ENCODE measurements around the gene NKIRAS1. TPM values are rescaled to one million over a fixed set of nuclear protein-coding genes. Genes with fewer than 3 reads are reported as not detected.

Gene NKIRAS1
- total RNA-seq, 1 experiment from 2014 or later, result 8.9 TPM

- no peak for ATAC-seq
- peaks cover 37% of the 10 kb centered on the region for H3K4me1 ChIP-seq (ENCODE audit: control insufficient read depth, insufficient read depth, low read length)
- H3K36me3 ChIP-seq (ENCODE audit: control insufficient read depth, insufficient read depth, low read length), result no peaks in the 10 kb centered on the region; the same call in 1 of the 2 replicates
- H3K27ac ChIP-seq (ENCODE audit: low read length), result peak overlapping the region; percentile 86; the same call in 1 of the 2 replicates
- no peaks in the 10 kb centered on the region for H3K27me3 ChIP-seq (ENCODE audit: control insufficient read depth, insufficient read depth, low read length)
- H3K4me3 ChIP-seq (ENCODE audit: low read depth in 2 of 2, low read length in 2 of 2), result no peak overlapping the region
- in situ Hi-C loops (cut with HindIII; ENCODE audit: low pct_unique_long_range_greater_than_20kb, low sequenced_read_pairs), result no loop called here
- BruUV-seq (replicated peaks), result no TSS peak
- no peak for DNase-seq (ENCODE audit: low read depth, low spot score)
- POLR2A ChIA-PET, result no interaction called here
- intact Hi-C loops (cut with micrococcal nuclease; ENCODE audit: unreplicated experiment), result no loop called here
- H3K9me3 ChIP-seq (ENCODE audit: control insufficient read depth, insufficient read depth, low read depth, low read length), result no peaks in the 10 kb centered on the region
- CTCF ChIA-PET, result no interaction called here
- TF ChIP-seq CTCF (IDR thresholded peaks at IDR 0.05) (no peak), TCF7L2 (IDR thresholded peaks at IDR 0.05; ENCODE audit: low read depth, low read length) (no peak)
Measured at GRCh38 chr3:23948761-23949160, 32.0 kb upstream of the NKIRAS1 start.

DNA sequence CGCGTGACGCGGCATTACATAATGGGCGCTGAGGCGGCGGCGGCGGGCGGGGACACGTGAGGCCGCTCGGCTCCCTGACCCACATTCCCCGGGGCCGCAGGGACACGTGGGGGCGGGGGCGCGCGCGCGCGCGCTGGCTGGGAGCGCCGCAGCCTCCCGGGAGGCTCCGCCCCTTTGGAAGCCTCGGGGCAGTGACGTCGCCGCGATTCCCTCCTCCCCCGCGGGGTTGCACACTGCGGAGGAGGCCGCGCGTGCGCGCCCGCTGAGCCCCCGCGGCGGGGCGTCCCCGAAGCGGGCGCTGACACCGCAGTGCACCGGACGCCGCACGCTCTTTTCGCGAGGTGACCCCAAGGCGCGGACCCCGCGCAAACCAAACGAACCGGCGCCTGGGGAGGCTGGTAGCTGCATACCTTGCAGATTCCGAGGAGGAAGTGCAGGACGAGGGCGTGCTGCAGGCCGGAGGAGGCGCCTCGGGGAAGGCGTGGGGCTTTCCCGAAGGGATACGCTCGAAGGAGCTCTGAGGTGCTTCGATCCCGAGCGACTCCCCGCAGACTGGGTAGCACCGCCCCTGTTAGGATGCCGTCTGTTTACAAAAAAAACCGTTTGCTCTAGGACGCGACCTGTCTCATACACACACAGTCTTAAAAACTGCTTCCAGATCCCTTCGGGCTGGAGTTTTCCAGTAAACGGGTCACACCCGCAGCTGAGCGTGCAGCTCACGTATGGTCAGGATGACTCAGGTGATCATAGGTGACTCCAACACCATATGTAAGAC, 29.3 kb upstream of the NKIRAS1 start:
- in situ Hi-C loops (cut with HindIII; ENCODE audit: low pct_unique_long_range_greater_than_20kb, low sequenced_read_pairs), result no loop called here
- no TSS peak for BruUV-seq (replicated peaks)
- Histone ChIP-seq H3K9me3 (ENCODE audit: control insufficient read depth, insufficient read depth, low read depth, low read length) (no peaks in the 10 kb centered on the region), H3K27ac (ENCODE audit: low read length) (peak overlapping the region; percentile 86), H3K27me3 (ENCODE audit: control insufficient read depth, insufficient read depth, low read length) (no peaks in the 10 kb centered on the region), H3K4me3 (ENCODE audit: low read depth in 2 of 2, low read length in 2 of 2) (peak overlapping the region; percentile 68 to 80), H3K4me1 (ENCODE audit: control insufficient read depth, insufficient read depth, low read length) (peaks cover 33% of the 10 kb centered on the region), H3K36me3 (ENCODE audit: control insufficient read depth, insufficient read depth, low read length) (no peaks in the 10 kb centered on the region; the same call in 1 of the 2 replicates)
- DNase-seq (ENCODE audit: low read depth, low spot score) (peak; percentile 61), ATAC-seq (peak; percentile 88)
- POLR2A ChIA-PET, result interaction anchor here (0.5 kb wide), 1 partner anchor 19 kb away, joined by 11 read pairs; no protein-coding TSS in a partner anchor
- TF ChIP-seq, protein P1, sequence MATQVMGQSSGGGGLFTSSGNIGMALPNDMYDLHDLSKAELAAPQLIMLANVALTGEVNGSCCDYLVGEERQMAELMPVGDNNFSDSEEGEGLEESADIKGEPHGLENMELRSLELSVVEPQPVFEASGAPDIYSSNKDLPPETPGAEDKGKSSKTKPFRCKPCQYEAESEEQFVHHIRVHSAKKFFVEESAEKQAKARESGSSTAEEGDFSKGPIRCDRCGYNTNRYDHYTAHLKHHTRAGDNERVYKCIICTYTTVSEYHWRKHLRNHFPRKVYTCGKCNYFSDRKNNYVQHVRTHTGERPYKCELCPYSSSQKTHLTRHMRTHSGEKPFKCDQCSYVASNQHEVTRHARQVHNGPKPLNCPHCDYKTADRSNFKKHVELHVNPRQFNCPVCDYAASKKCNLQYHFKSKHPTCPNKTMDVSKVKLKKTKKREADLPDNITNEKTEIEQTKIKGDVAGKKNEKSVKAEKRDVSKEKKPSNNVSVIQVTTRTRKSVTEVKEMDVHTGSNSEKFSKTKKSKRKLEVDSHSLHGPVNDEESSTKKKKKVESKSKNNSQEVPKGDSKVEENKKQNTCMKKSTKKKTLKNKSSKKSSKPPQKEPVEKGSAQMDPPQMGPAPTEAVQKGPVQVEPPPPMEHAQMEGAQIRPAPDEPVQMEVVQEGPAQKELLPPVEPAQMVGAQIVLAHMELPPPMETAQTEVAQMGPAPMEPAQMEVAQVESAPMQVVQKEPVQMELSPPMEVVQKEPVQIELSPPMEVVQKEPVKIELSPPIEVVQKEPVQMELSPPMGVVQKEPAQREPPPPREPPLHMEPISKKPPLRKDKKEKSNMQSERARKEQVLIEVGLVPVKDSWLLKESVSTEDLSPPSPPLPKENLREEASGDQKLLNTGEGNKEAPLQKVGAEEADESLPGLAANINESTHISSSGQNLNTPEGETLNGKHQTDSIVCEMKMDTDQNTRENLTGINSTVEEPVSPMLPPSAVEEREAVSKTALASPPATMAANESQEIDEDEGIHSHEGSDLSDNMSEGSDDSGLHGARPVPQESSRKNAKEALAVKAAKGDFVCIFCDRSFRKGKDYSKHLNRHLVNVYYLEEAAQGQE (IDR thresholded peaks at IDR 0.05; ENCODE audit: insufficient read depth in 1 of 2, low read depth in 2 of 2, low read length in 1 of 2), result no peak
- peak; percentile 58; the same call in 1 of the 2 replicates for TF ChIP-seq TCF7L2 (IDR thresholded peaks at IDR 0.05; ENCODE audit: low read depth, low read length)
- TF ChIP-seq POLR2AphosphoS5 (IDR thresholded peaks at IDR 0.05; ENCODE audit: low read depth, low read length), result peak; percentile 49; the same call in 1 of the 2 replicates
- intact Hi-C loops (cut with micrococcal nuclease; ENCODE audit: unreplicated experiment), result no loop called here
- CTCF ChIA-PET, result no interaction called here

- H3K27ac ChIP-seq (ENCODE audit: low read length), result no peak overlapping the region
- in situ Hi-C loops (cut with HindIII; ENCODE audit: low pct_unique_long_range_greater_than_20kb, low sequenced_read_pairs), result no loop called here
- TF ChIP-seq TCF7L2 (IDR thresholded peaks at IDR 0.05; ENCODE audit: low read depth, low read length), result no peak
- TF ChIP-seq SIN3A (IDR thresholded peaks at IDR 0.05; ENCODE audit: borderline replicate concordance, insufficient read depth, low read depth, low read length), result peak; percentile 83; the same call in 1 of the 2 replicates
- CTCF ChIA-PET, result no interaction called here
- no peaks in the 10 kb centered on the region; the same call in 1 of the 2 replicates for H3K36me3 ChIP-seq (ENCODE audit: control insufficient read depth, insufficient read depth, low read length)
- POLR2A ChIA-PET, result no interaction called here
- peaks cover 33% of the 10 kb centered on the region for H3K4me1 ChIP-seq (ENCODE audit: control insufficient read depth, insufficient read depth, low read length)
- intact Hi-C loops (cut with micrococcal nuclease; ENCODE audit: unreplicated experiment), result no loop called here
- no peak for ATAC-seq
- no peak for DNase-seq (ENCODE audit: low read depth, low spot score)
- H3K9me3 ChIP-seq (ENCODE audit: control insufficient read depth, insufficient read depth, low read depth, low read length), result no peaks in the 10 kb centered on the region
- peak overlapping the region; percentile 27 to 68; a peak in 3 of 4 replicates for H3K4me3 ChIP-seq (ENCODE audit: low read depth in 2 of 2, low read length in 2 of 2)
- no TSS peak for BruUV-seq (replicated peaks)
- no peaks in the 10 kb centered on the region for H3K27me3 ChIP-seq (ENCODE audit: control insufficient read depth, insufficient read depth, low read length)
Measured at GRCh38 chr3:23945663-23945912, 28.8 kb upstream of the NKIRAS1 start.
